ENCODE data around the gene PNPLA7. TPM values are rescaled to one million over a fixed set of nuclear protein-coding genes. Genes with fewer than 3 reads are reported as not detected.

PNPLA7 gene
- total RNA-seq, 1 donor from 2014 or later: 13.5 TPM

- DNase-seq (ENCODE audit: low spot score in 2 of 2): no peak
- intact Hi-C loops (cut with DNase I): no loop called here
These were observed 51.5 kb downstream of the PNPLA7 start for GRCh38 chr9:137498720-137499150.

GRCh38 chr9:137497921-137498719 is 52.1 kb downstream of the PNPLA7 start:
- H3K9me3 ChIP-seq: no peaks in the 10 kb centered on the region
- no peak for TF ChIP-seq CTCF (IDR thresholded peaks at IDR 0.05)
- no peaks in the 10 kb centered on the region for H3K27me3 ChIP-seq
- H3K4me3 ChIP-seq: no peak overlapping the region
- H3K27ac ChIP-seq: no peak overlapping the region
- no peaks in the 10 kb centered on the region for H3K4me1 ChIP-seq
- no peak for DNase-seq (ENCODE audit: low spot score in 2 of 2)
- intact Hi-C loops (cut with DNase I): no loop called here
- H3K36me3 ChIP-seq: peaks cover 0 to 29% of the 10 kb centered on the region in 2 donors

More at GRCh38 chr9:137498720-137499150, 51.5 kb downstream of the PNPLA7 start:
- H3K9me3 ChIP-seq: no peaks in the 10 kb centered on the region
- H3K36me3 ChIP-seq: peaks cover 0 to 29% of the 10 kb centered on the region in 2 donors
- no peaks in the 10 kb centered on the region for H3K4me1 ChIP-seq
- no peak overlapping the region for H3K27ac ChIP-seq
- H3K4me3 ChIP-seq: no peak overlapping the region
- TF ChIP-seq CTCF (IDR thresholded peaks at IDR 0.05): no peak
- no peaks in the 10 kb centered on the region for H3K27me3 ChIP-seq

GRCh38 chr9:137496601-137497375 is 53.4 kb downstream of the PNPLA7 start:
- TF ChIP-seq CTCF (IDR thresholded peaks at IDR 0.05): no peak
- Histone ChIP-seq H3K4me1 (no peaks in the 10 kb centered on the region), H3K4me3 (no peak overlapping the region), H3K9me3 (no peaks in the 10 kb centered on the region), H3K27me3 (no peaks in the 10 kb centered on the region), H3K36me3 (peaks cover 0 to 29% of the 10 kb centered on the region in 2 donors), H3K27ac (no peak overlapping the region)
- no peak for DNase-seq (ENCODE audit: low spot score in 2 of 2)
- intact Hi-C loops (cut with DNase I): no loop called here

- intact Hi-C loops (cut with DNase I): no loop called here
- H3K27me3 ChIP-seq: no peaks in the 10 kb centered on the region
- no peak for DNase-seq (ENCODE audit: low spot score in 2 of 2)
- H3K4me3 ChIP-seq: no peak overlapping the region
- H3K36me3 ChIP-seq: peaks cover 0 to 24% of the 10 kb centered on the region in 2 donors
- no peak overlapping the region for H3K27ac ChIP-seq
- TF ChIP-seq CTCF (IDR thresholded peaks at IDR 0.05): no peak
- no peaks in the 10 kb centered on the region for H3K4me1 ChIP-seq
- H3K9me3 ChIP-seq: no peaks in the 10 kb centered on the region
These were observed 55.5 kb downstream of the PNPLA7 start for GRCh38 chr9:137494550-137495351.

- Histone ChIP-seq H3K36me3 (peaks cover 0 to 24% of the 10 kb centered on the region in 2 donors), H3K27me3 (no peaks in the 10 kb centered on the region), H3K27ac (no peak overlapping the region), H3K9me3 (no peaks in the 10 kb centered on the region), H3K4me1 (no peaks in the 10 kb centered on the region), H3K4me3 (no peak overlapping the region)
- no peak for TF ChIP-seq CTCF (IDR thresholded peaks at IDR 0.05)
- DNase-seq (ENCODE audit: low spot score in 2 of 2): no peak
- intact Hi-C loops (cut with DNase I): no loop called here
These were observed 56.1 kb downstream of the PNPLA7 start for GRCh38 chr9:137494104-137494544.

All from ascending aorta (tissue), 2 donors.